ENCODE results near the gene NT5C2. TPM values are rescaled to one million over a fixed set of nuclear protein-coding genes. Genes with fewer than 3 reads are reported as not detected.
"Not testable (repeated sequence)": the region's sequence is repeated elsewhere in the genome, so short reads cannot be mapped to it uniquely, and the experiment has no call there.

NT5C2 gene
- total and polyA plus RNA-seq, 2 of the 4 experiments (the other 2 are of a cell fraction): 60.0 to 65.1 TPM

DNA sequence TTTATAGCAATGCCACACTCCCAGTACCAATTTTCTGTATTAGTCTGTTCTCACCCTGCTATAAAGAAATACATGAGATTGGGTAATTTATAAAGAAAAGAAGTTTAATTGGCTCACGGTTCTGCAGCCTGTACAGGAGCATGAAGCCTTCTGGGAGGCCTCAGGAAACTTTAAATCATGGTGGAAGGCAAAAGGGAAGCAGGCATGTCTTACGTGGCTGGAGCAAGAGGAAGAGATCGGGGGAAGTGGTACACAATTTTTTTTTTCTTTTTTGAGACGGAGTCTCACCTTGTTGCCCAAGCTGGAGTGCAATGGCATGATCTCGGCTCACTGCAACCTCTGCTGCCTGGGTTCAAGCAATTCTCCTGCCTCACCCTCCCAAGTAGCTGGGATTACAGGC, 31.6 kb upstream of the NT5C2 start:
- H2AK9ac ChIP-seq (replicated peaks; ENCODE audit: low read depth, low read length, poor library complexity); BruUV-seq (replicated peaks); H3K27me3 ChIP-seq (ENCODE audit: control insufficient read depth, insufficient read depth, low read length); H2BK120ac ChIP-seq (ENCODE audit: low read depth, low read length); H3K27ac ChIP-seq (ENCODE audit: insufficient read depth, low read length); H3K4me1 ChIP-seq (ENCODE audit: control insufficient read depth, insufficient read depth, low read length); H2BK5ac ChIP-seq (ENCODE audit: low read depth, low read length, poor library complexity, severe bottlenecking); H3K18ac ChIP-seq (ENCODE audit: low read depth, low read length); dilution Hi-C loops (cut with HindIII; ENCODE audit: low sequenced_read_pairs, unreplicated experiment); CTCF ChIA-PET; H3K23ac ChIP-seq (ENCODE audit: low read depth, low read length); H3K9ac ChIP-seq (ENCODE audit: low read depth, low read length); POLR2A ChIA-PET (ENCODE audit: unreplicated experiment); H3K4ac ChIP-seq (ENCODE audit: low read depth, low read length); H3K14ac ChIP-seq (replicated peaks; ENCODE audit: low read depth, low read length); H4K5ac ChIP-seq (ENCODE audit: low read depth, low read length); H3K56ac ChIP-seq (ENCODE audit: extremely low read depth, insufficient read depth, low read length); H4K8ac ChIP-seq (ENCODE audit: low read depth in 2 of 2, low read length in 2 of 2); H2AK5ac ChIP-seq (ENCODE audit: low read depth, low read length); H3K9me1 ChIP-seq (ENCODE audit: insufficient read depth, low read length); ATAC-seq (ENCODE audit: low read depth); H4K20me1 ChIP-seq (ENCODE audit: insufficient read depth, low read length); intact Hi-C loops (cut with micrococcal nuclease); H3K79me1 ChIP-seq (ENCODE audit: low read depth in 1 of 2, low read length in 2 of 2); H3K9me3 ChIP-seq (ENCODE audit: control insufficient read depth, insufficient read depth, low read length); H4K91ac ChIP-seq (ENCODE audit: insufficient read depth, low read depth, low read length); in situ Hi-C loops (cut with MboI; ENCODE audit: low sequenced_read_pairs); DNase-seq; H2AFZ ChIP-seq (replicated peaks; ENCODE audit: low read length, poor library complexity); H2BK20ac ChIP-seq (ENCODE audit: low read depth, low read length); H2BK15ac ChIP-seq (ENCODE audit: low read depth, low read length); H3K4me3 ChIP-seq (ENCODE audit: insufficient read depth, low read depth, low read length); H3K4me2 ChIP-seq (ENCODE audit: low read depth, low read length); H3K36me3 ChIP-seq (ENCODE audit: control insufficient read depth, insufficient read depth, low read length): not testable (repeated sequence)
- WGBS, 2 experiments (ENCODE audit: extremely low coverage in 2 of 2, insufficient read length in 1 of 2): 94% methylated on average over 2 of the region's 5 CpGs; no CpG with 5 or more reads in 1 of the 2 experiments

All from IMR-90 (cell line).